Adrenal gland (tissue), 5 donors: ENCODE results near the gene AGXT.

ENCODE experiments used
- POLR2A ChIP-seq, 2 donors: fragments of 450-650 bp; IDR thresholded peaks; one replicate each; pipeline ENCODE4 v1.6.1; 2017; ENCODE audit warnings: antibody characterized with exemption in 2 of 2, mild to moderate bottlenecking in 2 of 2, moderate library complexity in 1 of 2
- TF ChIP-seq, protein P1 (sequence below), 6 experiments: fragments of 450-650 bp in 4 of 6; fragments of 200-600 bp in 2 of 6; sonication (generic) in 1 of 6; IDR thresholded peaks; 1 replicate in 5 of 6; 2 replicates in 1 of 6; pipeline versions ENCODE4 v1.5.1 to v1.8.0; 2016 to 2021; ENCODE audit warnings: antibody characterized with exemption in 6 of 6, mild to moderate bottlenecking in 2 of 6, moderate library complexity in 1 of 6
- donor health status: DM: no; HTN: no; CAD: no.

DNA sequence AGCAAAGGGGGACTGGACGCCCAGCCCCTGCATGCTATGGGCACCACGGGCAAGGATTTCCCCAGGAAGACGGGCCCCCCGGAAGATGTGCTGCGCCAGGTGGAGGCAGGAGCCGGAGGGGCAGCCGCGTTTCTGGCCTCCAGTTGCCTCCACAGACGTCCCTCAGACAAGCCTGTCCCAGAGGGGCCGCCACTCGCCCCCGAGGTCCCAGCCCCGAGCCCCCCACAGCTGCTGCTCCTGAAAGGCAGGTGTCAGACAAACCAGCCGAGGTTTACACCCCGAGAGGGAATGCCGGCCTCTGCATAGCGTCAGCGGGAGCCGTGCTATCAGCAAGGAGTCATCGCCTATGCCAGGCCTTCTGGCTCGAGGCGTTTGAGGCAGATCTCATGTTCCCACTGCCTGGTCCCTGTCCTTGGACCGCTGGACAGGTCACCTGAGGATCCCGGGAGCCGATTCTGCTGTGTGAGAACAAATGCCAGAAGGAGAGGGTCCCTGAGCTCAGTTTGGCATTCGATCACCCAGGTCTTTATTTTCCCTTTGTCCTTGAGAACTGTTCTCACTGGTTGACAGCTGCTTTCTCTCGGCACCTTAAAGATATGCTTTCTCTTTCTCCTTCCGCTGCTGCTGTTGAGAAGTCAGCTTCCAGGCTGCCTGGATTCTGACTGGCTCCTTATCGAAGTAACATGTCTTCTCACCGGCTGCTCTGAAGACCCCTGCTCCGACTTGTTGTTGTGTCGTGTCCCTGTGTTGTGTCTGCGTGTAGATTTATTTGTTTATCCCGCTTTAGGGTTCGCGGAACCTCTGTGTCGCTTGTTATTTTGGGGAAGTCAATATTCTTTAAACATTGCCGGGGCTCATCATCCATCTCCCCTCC lies 58.1 kb downstream of the AGXT start:
- TF ChIP-seq, protein P1, sequence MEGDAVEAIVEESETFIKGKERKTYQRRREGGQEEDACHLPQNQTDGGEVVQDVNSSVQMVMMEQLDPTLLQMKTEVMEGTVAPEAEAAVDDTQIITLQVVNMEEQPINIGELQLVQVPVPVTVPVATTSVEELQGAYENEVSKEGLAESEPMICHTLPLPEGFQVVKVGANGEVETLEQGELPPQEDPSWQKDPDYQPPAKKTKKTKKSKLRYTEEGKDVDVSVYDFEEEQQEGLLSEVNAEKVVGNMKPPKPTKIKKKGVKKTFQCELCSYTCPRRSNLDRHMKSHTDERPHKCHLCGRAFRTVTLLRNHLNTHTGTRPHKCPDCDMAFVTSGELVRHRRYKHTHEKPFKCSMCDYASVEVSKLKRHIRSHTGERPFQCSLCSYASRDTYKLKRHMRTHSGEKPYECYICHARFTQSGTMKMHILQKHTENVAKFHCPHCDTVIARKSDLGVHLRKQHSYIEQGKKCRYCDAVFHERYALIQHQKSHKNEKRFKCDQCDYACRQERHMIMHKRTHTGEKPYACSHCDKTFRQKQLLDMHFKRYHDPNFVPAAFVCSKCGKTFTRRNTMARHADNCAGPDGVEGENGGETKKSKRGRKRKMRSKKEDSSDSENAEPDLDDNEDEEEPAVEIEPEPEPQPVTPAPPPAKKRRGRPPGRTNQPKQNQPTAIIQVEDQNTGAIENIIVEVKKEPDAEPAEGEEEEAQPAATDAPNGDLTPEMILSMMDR (IDR thresholded peaks at IDR 0.05) = no peak
- TF ChIP-seq POLR2A (IDR thresholded peaks at IDR 0.05) = peak in 1 of 2 donors; percentile 36
